Measurements from ENCODE around the gene OR9Q1. TPM values are rescaled to one million over a fixed set of nuclear protein-coding genes. Genes with fewer than 3 reads are reported as not detected.
A peak's percentile ranks its signal among the peaks of the same experiment; 100 is the strongest.

OR9Q1 gene
- polyA plus RNA-seq, 4 donors, result not detected

DNA sequence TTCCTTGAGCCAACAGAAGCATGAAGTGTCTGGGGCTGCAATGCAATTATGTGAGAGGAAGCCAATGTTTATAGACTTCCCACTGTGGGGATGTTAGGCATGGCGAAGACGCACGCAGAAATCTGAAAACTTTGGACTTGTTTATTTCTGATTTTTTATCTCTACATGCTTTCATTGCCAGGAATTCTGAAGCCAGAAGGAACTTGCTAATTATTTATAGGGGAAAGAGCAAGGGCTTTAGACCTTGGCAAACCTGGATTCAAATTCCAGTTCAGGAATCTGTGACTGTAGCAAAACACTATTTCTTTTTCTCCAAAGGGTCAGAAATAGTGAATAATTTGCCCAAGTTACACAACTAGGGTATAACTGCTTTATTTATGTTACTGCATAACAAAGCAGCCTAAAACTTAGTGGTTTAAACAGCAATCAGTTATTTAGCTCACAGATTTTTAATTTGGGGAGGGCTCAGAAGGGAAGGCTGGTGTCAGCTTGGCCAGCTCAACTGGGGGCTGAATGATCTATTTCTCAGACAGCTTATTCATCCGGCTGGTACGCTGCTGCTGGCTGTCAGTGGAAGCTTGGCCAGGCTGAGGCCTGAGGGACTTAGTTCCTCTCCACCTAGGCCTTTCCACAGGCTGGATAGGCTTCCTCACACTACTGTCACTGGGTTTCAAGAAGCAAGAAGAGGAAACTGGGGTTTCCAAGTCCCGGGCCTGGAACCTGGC is 5.2 kb downstream of the OR9Q1 start:
- no peak for DNase-seq (ENCODE audit: low read depth in 4 of 4, low spot score in 3 of 4)

DNA sequence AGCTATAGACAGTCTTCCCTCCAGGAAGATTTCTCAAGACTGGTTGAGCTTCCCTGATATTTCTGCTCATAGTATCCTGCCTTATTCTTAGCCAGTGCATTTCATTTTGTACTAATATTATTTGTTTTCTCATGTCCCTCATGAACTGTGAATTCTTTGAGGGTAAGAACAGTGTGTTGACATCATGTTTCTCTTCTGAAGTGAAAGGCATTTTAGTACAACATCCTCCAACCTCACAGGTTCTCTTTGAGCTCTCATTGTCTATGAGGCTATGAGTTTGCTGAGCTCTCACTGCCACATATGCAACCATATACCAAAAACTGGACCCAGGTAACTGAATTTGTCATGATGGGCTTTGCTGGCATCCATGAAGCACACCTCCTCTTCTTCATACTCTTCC is 7.0 kb downstream of the OR9Q1 start, which contains the start of gene OR6Q1:
OR6Q1 (plus strand) TSS at position 301 of the 400 bp plus-strand sequence; CDS start at position 301, 0 bp downstream.
- no peak for DNase-seq (ENCODE audit: low read depth in 4 of 4, low spot score in 3 of 4)

DNA sequence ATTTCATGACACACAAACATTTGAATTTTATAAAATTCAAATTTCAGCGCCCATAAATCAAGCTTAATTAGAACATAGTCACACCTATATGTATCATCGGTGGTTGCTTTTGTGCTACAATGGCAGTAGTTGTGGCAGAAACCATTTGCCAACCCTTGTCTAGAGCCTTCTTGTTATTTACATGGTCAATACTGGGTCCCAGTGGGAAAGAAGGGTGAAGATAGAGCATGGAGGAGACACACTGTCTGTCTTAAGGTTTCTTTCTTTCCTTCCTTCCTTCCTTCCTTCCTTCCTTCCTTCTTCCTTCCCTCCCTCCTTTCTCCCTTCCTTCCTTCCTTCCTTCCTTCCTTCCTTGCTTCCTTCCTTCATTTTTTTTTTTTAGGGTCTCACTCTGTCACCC is 10.8 kb downstream of the OR9Q1 start:
- DNase-seq (ENCODE audit: low read depth in 4 of 4, low spot score in 3 of 4), result no peak

DNA sequence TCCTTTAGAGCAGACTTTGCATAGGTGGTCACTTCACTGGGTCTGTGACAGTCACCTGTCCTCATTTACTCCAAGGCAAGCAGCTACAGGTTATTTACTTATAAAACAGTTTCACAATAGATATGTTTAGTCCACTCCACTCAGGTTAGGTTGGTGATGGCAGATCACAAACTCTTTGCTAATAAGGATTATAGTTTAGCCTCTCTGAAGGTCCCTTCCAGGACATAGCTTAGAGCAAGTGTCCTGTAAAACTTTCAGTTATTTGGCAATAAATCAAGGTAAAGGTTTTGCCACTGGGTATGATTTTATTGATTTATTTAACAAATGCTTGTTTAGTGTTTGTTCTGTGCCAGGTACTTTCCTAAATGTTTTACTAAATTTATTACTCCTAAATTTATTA is 15.9 kb downstream of the OR9Q1 start:
- DNase-seq (ENCODE audit: low read depth in 4 of 4, low spot score in 3 of 4), result no peak

DNA sequence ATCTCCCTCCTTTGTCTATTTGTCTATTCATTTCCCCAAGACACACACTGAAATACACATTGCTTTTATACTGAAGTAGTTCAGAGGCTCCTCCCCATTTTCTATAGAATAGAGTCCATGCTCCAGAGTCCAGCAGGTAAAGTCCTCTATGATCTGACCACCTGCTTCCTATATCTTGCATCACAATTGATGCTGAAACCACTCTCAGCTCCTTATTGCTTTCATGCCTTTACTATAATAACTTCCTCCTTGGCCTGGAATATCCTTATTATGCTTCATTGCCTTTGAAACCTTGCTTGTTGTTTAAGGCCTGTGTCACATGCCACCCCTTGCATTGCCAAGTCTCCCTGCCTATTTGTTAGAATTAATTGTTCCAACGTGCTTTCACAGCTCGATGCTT is 19.7 kb downstream of the OR9Q1 start:
- no peak for DNase-seq (ENCODE audit: low read depth in 4 of 4, low spot score in 3 of 4)

DNA sequence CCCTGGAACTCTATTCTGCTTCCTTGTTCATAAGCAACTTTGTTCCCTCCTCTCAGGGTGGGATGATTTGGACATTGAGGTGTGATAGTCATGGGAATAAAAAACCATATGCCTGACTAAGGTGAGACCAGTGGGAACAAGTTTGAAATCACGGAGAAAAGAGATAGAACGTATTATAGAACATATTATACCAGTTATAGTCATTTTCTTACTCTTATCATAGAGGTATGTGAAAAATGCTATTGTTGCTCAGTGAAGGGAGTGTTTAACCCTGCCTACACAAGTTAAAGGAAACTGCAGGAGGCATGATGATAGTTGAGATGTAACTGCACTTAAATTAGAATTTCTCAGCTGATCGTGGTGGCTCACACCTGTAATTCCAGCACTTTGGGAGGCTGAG is 22.6 kb downstream of the OR9Q1 start:
- DNase-seq (ENCODE audit: low read depth in 4 of 4, low spot score in 3 of 4), result no peak

DNA sequence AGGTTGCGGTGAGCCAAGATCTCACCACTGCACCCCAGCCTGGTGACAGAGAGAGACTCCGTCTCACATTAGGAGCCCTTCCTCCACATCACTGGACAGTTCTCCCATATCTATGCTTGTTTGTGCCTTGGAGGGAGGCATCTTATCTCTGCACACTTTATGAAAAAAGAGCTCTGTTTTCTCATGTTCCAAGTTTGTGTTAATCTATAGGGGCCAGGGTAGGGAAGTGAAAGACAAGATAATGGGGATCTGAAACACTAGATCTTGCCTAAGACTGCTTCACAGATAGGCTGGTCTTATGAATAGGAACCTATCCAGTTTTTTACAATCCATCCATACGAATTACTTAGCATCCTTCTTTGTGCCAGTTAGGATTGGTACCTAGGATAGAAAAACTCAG is 24.1 kb downstream of the OR9Q1 start:
- no peak for DNase-seq (ENCODE audit: low read depth in 4 of 4, low spot score in 3 of 4)

DNA sequence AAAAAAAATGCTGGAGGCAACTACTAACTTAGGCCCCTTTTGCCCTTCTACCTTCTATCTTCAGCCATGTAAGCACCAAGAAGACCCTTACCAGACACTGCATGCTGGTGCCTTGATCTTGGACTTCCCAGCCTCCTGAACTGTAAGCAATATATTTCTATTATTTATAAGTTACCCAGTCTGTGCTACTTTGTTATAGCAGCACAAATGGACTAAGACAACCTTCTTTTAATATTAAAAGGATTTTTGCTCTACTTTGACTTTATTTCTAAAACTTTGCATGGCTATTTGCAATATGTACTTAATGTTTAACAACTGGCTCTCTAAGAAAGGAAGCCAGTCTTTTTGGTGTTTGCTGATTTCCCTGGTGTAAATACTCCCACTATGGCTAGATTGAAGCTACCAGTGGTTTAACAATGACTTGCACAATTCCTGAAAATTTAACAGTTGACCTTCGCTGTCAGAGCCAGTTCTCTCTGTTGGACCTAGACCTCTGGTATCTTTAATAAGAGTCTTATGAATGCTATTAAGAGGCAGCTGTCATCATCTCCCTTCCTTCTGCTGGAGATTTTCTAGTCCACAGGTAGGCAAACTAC is 32.2 kb downstream of the OR9Q1 start:
- no peak for DNase-seq (ENCODE audit: low read depth in 4 of 4, low spot score in 3 of 4)

DNA sequence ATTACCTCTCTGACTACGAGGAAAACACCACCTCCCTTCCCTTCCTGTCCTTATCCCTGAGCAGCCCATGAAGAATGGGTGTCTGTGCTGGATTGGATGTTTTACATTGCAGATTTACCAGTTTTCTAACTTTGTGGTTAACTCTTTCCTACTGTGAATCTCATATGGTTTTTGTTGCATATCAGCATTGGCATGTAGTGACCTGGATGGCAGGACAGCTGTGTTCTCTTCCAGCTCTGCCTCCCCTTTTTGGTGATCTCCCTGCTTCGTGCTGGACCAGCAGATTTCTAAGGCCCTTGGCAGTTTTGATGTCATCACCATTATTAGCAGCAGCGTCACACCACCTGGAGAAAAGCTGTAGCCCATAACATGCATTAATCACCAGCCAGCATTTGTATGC is 33.8 kb downstream of the OR9Q1 start:
- no peak for DNase-seq (ENCODE audit: low read depth in 4 of 4, low spot score in 3 of 4)

DNA sequence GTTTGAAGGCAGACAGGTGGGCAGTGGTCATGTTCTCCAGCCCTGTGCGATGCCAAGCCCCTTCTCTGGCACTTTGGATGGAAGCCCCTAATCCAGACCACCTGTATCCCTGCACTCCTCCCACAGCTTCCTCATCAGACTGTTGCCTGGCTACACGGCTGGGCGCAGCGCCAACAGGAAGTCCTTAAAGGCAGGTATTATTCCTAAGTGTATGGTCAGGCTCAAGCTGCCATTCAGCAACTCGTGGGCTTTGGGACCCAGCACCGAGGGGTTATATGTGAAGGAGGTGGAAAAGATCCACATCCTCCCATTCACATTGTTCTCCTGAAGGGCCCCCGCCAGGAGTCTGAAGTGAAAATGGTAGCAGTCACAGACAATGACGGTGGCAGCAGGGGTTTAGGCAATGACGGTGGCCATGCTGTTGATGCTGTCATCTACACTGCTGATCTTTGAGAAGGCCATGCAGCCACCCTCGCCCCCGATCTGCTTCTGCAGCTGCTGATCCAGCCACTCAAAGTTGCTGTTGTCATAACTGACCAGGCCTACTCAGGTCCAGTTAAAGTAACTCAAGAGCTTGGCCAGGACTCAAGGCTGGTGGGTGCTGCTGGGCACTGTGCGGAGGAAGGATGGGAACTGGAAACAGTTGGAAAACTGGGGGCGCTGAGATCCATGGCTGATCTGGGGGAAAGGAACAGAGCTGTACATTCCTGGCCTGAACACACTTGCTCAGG is 34.8 kb downstream of the OR9Q1 start:
- peak in 1 of 4 donors; percentile 9 for DNase-seq (ENCODE audit: low read depth in 4 of 4, low spot score in 3 of 4)

DNA sequence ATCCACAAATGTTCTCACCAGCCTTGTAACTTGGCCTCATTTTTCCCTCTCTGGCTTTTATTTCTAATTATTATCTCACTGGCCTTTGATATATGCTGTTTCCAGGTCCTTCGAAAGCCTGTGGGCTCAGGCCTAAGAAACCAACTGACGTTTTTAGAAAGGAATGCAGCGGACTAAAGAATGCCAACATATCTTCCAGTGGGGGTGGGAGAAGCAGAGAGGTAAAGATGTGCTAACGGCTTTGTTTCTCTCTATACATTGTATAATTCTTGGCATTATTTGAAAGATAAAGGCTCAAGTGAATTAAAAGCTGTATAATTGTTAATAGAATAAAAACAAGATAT is 35.3 kb downstream of the OR9Q1 start:
- peak in 1 of 4 donors; percentile 22 for DNase-seq (ENCODE audit: low read depth in 4 of 4, low spot score in 3 of 4)

DNA sequence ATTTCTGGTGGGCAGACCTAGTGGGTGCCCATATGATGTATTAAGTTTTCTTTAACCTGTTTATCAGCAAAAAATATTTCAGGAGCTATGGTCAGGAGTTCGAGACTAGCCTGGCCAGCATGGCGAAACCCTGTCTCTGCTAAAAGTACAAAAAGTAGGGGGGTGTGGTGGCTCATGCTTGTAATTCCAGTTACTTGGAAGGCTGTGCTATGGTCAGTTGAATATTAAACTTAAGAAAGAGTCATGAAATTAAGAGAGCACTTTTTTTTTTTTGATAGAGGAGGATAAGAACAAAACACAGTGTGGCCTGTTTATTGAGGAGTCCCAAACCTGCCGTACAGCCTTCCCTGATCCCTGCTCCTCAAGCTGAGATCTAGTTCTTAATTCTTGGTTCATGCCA is 36.9 kb downstream of the OR9Q1 start:
- no peak for DNase-seq (ENCODE audit: low read depth in 4 of 4, low spot score in 3 of 4)

DNA sequence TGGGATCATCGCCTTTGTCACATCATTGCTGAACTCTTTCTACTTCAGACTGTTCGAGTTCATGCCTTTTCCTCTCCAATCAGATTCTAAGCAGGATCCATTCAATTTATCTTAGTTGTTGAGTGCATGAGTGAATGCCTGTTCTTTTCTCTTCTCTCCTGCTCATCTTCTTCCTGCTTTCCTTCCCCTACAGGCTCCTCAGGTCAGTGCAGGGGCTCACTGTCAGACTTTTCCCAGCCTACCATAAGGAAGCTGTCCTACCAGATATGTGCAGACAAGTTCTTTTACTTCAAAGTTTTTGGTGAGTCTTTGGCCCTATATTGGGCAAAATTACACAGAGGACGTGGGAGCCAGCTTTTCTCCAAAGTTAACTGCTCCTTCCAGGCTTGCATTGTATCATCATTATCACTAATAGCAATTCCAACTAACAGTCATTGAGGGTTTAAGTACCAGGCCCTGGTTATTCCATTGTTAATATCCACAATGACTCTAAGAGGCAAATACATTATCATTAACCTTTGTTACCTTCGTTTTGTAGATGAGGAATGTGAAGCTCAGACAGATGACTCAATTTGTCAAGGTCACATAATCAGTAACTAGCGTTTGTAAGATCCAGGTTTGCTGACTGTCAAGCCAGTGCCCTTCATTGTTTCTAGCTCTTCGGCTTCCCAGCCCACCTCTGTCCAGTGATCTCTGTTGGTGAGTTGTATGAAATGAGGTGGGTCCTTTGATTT is 37.4 kb downstream of the OR9Q1 start:
- no peak for DNase-seq (ENCODE audit: low read depth in 4 of 4, low spot score in 3 of 4)

DNA sequence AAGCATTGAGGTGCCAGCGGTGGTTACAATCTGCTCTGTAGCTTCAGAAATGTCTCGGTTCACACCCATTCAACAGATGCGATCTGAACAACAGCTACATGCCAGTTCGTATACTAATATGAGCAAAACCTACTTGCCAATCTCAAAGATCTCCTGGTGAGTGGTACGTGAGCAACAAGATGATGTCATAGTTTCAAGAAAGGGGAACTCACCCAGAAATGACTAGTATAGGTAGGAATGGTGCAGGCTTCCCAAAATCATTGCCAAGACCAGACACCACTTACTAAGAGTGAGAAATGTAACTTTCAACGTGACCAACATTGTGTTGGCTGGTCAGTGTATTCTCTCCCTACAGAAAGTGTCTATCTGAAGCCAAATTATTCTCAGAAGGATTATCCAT is 38.1 kb downstream of the OR9Q1 start:
- DNase-seq (ENCODE audit: low read depth in 4 of 4, low spot score in 3 of 4), result no peak

DNA sequence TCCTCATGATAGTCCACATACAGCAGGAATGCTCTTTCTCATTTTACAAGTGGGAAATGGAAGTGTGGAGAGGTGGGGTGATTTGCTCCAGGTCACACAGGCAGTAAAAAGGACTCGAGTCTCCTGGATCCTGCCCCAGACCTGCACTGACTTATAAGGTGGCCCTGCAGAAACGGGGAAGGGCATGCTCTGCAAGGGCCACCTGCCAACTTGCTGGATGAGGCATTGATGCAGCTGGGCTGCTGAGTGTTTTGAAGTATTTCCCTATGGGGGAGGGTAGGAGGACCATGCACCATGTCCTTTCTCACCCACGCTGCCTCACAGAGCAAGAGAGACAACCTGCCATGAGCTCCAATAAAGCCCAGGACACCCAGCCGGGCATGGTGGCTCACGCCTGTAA is 44.0 kb downstream of the OR9Q1 start:
- DNase-seq (ENCODE audit: low read depth in 4 of 4, low spot score in 3 of 4), result no peak

DNA sequence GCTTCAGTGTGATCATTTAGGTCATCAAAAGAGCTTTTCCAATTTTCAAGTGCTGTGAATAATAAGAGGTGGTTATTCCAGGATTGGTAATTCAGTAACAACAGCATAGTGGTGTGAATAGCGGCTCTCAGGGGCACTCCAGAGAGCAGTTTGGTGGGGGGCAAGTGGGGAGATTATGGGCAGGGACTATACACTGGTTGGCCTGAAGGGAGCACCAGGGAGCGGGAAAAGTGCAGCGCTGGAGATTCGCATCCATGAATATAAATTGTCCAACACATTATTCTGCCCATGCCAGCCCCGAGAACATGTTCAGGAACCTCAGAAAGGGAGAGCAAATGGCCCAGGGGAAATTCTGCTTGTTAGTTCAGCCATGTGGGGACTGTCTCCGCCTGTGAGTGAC is 45.0 kb downstream of the OR9Q1 start:
- DNase-seq (ENCODE audit: low read depth in 4 of 4, low spot score in 3 of 4), result no peak

DNA sequence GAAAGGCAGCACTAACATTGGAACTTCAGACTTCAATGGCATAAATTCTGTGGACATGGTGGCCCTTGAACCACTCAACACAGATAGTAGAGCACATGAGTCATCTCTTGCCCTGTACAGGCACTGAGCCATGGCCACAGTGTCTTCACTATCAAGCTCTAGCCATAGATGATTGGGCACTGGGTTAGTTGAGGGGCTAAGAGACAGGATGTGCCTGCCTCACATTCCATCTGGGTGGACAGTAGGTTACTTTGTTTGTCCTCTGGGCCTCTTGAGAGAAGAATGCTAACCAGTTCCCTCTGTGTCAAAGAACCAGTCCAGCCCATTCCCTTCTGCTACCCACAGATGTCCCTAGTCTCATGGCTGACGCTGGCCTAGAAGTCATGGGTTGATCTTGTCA is 46.9 kb downstream of the OR9Q1 start:
- no peak for DNase-seq (ENCODE audit: low read depth in 4 of 4, low spot score in 3 of 4)

DNA sequence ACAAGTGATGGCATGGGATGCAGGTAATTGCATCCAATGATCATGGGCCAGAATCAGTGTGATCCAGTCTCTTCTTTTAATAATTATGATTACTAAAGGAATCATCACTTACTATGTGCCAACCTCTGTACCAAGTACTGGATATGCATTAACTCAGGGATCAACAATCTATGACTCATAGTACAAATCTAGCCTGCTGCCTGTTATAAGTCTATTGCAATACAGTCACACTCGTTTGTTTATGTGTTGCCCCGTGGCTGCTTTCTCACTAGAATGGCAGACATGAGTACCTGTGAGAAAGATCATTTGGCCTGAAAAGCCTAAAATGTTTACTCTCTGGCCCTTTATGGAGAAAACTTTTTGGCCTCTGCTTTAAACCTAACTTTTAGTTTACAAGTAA is 52.1 kb downstream of the OR9Q1 start:
- no peak for DNase-seq (ENCODE audit: low read depth in 4 of 4, low spot score in 3 of 4)

DNA sequence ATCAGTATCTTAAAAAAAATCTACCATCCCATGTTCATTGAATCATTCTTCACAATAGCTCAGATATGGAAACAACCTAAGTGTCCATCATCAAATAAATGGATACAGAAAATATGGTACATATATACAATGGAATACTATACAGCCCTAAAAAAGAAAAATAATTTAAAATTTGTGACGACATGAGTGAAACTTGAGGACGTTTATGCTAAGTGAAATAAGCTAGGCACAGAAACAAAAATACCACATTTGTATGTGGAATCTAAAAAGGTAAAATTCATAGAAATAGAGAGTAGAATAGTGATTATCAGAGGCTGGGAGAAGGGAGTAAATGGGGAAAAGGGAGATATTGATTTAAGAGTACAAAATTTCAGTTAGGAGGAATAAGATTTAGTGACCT is 62.8 kb downstream of the OR9Q1 start:
- no peak for DNase-seq (ENCODE audit: low read depth in 4 of 4, low spot score in 3 of 4)

DNA sequence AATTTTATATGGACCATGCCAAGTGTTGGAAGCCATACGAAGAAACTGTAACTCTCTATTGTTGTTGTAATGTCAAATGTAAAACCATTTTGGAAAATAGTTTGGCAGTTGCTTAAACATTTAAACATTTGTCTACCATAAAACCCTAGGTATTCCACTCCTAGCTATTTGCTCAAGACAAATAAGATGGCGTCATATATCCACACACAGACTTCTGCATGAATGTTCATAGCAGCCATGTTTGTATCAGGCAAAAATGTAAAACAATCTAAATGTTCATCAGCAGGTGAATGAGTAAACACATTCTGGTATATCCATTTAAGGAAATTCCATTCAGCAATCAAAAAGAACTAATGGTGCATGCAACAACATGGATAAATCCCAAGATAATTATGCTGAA is 73.8 kb downstream of the OR9Q1 start:
- no peak for DNase-seq (ENCODE audit: low read depth in 4 of 4, low spot score in 3 of 4)

DNA sequence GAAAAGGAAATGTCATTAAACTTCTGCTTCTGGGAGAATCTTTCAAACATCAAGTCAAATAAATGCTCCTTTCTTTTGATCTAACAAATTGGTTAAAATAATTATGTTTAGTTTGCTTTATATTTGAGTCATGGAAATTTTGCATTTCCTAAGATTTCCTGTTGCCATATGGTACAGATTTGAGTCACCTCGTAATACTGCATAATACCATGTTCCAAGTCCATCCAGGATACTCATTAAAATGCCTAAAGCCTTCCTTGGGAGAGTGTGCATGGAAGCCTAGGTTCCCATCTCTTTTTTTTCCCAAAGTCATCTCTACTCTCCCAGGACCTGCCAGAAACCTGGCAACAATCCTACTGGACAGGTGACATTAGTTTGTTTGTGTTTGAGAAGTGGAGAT is 97.4 kb downstream of the OR9Q1 start:
- DNase-seq (ENCODE audit: low read depth in 4 of 4, low spot score in 3 of 4), result no peak
